ENCODE measurements around the gene QRFP.

- TF ChIP-seq POLR2AphosphoS5 (IDR thresholded peaks at IDR 0.05) (no peak), CTCF (IDR thresholded peaks at IDR 0.05) (no peak), POLR2A (IDR thresholded peaks at IDR 0.05) (no peak), EP300 (IDR thresholded peaks at IDR 0.05) (no peak)
Observed at GRCh38 chr9:130895038-130895437, 1.6 kb downstream of the QRFP start.

Measured in suprapubic skin (tissue), 4 donors.